H1 (cell line): ENCODE measurements around the gene SORBS1. TPM values are rescaled to one million over a fixed set of nuclear protein-coding genes. Genes with fewer than 3 reads are reported as not detected.

Experiments used
- CTCF ChIA-PET: fragments of 300-600 bp; sonication (Branson Sonifier 250); formaldehyde crosslinking; loops from one replicate; lab custom pipeline; 2021; ENCODE audit not compliant: partially characterized antibody; lab: Charles Lee
- POLR2A ChIA-PET: fragments of 300-600 bp; sonication (Branson Sonifier 250); formaldehyde crosslinking; loops from one replicate; lab custom pipeline; 2021; ENCODE audit warnings: inconsistent platforms; ENCODE audit not compliant: partially characterized antibody; lab: Charles Lee
- DNase-seq, 2 experiments: peaks; one replicate each; pipeline versions ENCODE4 v3.0.0 to v3.0.0-alpha.2; 2010 to 2022; ENCODE audit warnings: low spot score in 2 of 2, low read depth in 1 of 2, mixed read lengths in 1 of 2
- FAIRE-seq: peaks from 2 replicates; lab custom pipeline; 2011; peaks lifted over from hg19 to GRCh38; lab: Jason Lieb, UNC
- H2AFZ ChIP-seq: 2 replicates; pipeline ENCODE4 v1.8.1; 2012; ENCODE audit warnings: low read length, inconsistent platforms
- H2AK5ac ChIP-seq: 2 replicates; pipeline ENCODE4 v1.6.1; 2013; ENCODE audit warnings: low read depth, low read length
- H2BK120ac ChIP-seq: replicated peaks from 2 replicates; pipeline ENCODE3; 2013; ENCODE audit warnings: low read depth, low read length, inconsistent platforms
- H2BK12ac ChIP-seq: 2 replicates; pipeline ENCODE4 v1.6.1; 2013; ENCODE audit warnings: low read depth, low read length
- H2BK15ac ChIP-seq: 2 replicates; pipeline ENCODE4 v1.6.1; 2013; ENCODE audit warnings: low read length
- H2BK20ac ChIP-seq: 2 replicates; pipeline ENCODE4 v1.6.1; 2013; ENCODE audit warnings: low read length
- H2BK5ac ChIP-seq: 2 replicates; pipeline ENCODE4 v1.6.1; 2013; ENCODE audit warnings: low read depth, low read length
- H3K14ac ChIP-seq: 2 replicates; pipeline ENCODE4 v1.6.1; 2013; ENCODE audit warnings: inconsistent platforms; ENCODE audit not compliant: insufficient read length
- H3K18ac ChIP-seq: 2 replicates; pipeline ENCODE4 v1.6.1; 2013; ENCODE audit warnings: low read length; ENCODE audit errors: extremely low read depth
- H3K23ac ChIP-seq: 2 replicates; pipeline ENCODE4 v1.6.1; 2013; ENCODE audit warnings: inconsistent platforms; ENCODE audit not compliant: insufficient read length
- H3K23me2 ChIP-seq: 2 replicates; pipeline ENCODE4 v1.6.1; 2013; ENCODE audit warnings: low read depth, low read length
- H3K27ac ChIP-seq: 2 replicates; pipeline ENCODE4 v1.6.1; 2011; ENCODE audit warnings: low read depth, low read length, inconsistent platforms
- H3K27me3 ChIP-seq, 4 experiments: replicated peaks in 1 of 4; 1 replicate in 1 of 4; 2 replicates in 3 of 4; pipeline versions ENCODE4 v1.6.1 to v1.8.1; 2011 to 2013; ENCODE audit warnings: low read length in 3 of 4, mild to moderate bottlenecking in 3 of 4, inconsistent platforms in 2 of 4, mixed read lengths in 2 of 4, moderate library complexity in 1 of 4; ENCODE audit not compliant: control insufficient read depth in 3 of 4, insufficient read depth in 3 of 4; ENCODE audit errors: extremely low read depth in 1 of 4
- H3K36me3 ChIP-seq, 4 experiments: 2 replicates each; pipeline versions ENCODE4 v1.6.1 to v1.8.1; 2011 to 2013; ENCODE audit warnings: mild to moderate bottlenecking in 4 of 4, low read length in 3 of 4, moderate library complexity in 2 of 4, control low read depth in 1 of 4, inconsistent platforms in 1 of 4; ENCODE audit not compliant: insufficient read depth in 4 of 4, control insufficient read depth in 2 of 4
- H3K4ac ChIP-seq: replicated peaks from 2 replicates; pipeline ENCODE3; 2013; ENCODE audit warnings: low read length, low read depth, mixed read lengths, inconsistent platforms; ENCODE audit not compliant: insufficient read length
- H3K4me1 ChIP-seq, 4 experiments: replicated peaks in 1 of 4; 1 replicate in 1 of 4; 2 replicates in 3 of 4; pipeline versions ENCODE4 v1.6.1 to v1.8.1; 2011 to 2013; ENCODE audit warnings: low read length in 3 of 4, inconsistent platforms in 2 of 4, mixed read lengths in 1 of 4; ENCODE audit not compliant: insufficient read depth in 4 of 4, control insufficient read depth in 3 of 4
- H3K4me2 ChIP-seq, 2 experiments: 2 replicates each; pipeline versions ENCODE4 v1.6.1 to v1.8.1; 2011 to 2013; ENCODE audit warnings: low read depth in 2 of 2, low read length in 2 of 2, control low read depth in 1 of 2, inconsistent platforms in 1 of 2, mild to moderate bottlenecking in 1 of 2; ENCODE audit not compliant: insufficient read depth in 1 of 2
- H3K4me3 ChIP-seq, 4 experiments: fragments of 200-600, 300-600 bp in 1 of 4; sonication (generic), shearing (Covaris generic), sonication (Bioruptor Twin) in 1 of 4; 2 replicates each; pipeline versions ENCODE4 v1.5.1 to v1.8.1; 2011 to 2016; ENCODE audit warnings: low read length in 4 of 4, low read depth in 3 of 4, control low read depth in 2 of 4, inconsistent platforms in 2 of 4, mild to moderate bottlenecking in 2 of 4, mixed read lengths in 1 of 4, moderate library complexity in 1 of 4; ENCODE audit not compliant: insufficient read depth in 2 of 4; ENCODE audit errors: extremely low read depth in 1 of 4
- H3K56ac ChIP-seq: replicated peaks from 2 replicates; pipeline ENCODE3; 2013; ENCODE audit warnings: low read depth, mild to moderate bottlenecking, mixed read lengths, low read length, inconsistent platforms; ENCODE audit not compliant: insufficient read length
- H3K79me1 ChIP-seq: 2 replicates; pipeline ENCODE4 v1.6.1; 2013; ENCODE audit warnings: low read depth, low read length, control low read depth
- H3K79me2 ChIP-seq, 2 experiments: 2 replicates each; pipeline versions ENCODE4 v1.6.1 to v1.8.1; 2012 to 2013; ENCODE audit warnings: low read length in 2 of 2, mild to moderate bottlenecking in 2 of 2, inconsistent platforms in 1 of 2; ENCODE audit not compliant: insufficient read depth in 2 of 2, control insufficient read depth in 1 of 2
- H3K9ac ChIP-seq, 4 experiments: replicated peaks in 1 of 4; 1 replicate in 1 of 4; 2 replicates in 3 of 4; pipeline versions ENCODE4 v1.6.1 to v1.8.1; 2011 to 2013; ENCODE audit warnings: low read depth in 3 of 4, low read length in 3 of 4, control low read depth in 2 of 4, mild to moderate bottlenecking in 2 of 4, moderate library complexity in 2 of 4, inconsistent platforms in 1 of 4; ENCODE audit errors: extremely low read depth in 1 of 4
- H3K9me3 ChIP-seq, 2 experiments: 2 replicates each; pipeline versions ENCODE4 v1.6.1 to v1.8.1; 2012 to 2013; ENCODE audit warnings: mild to moderate bottlenecking in 2 of 2, moderate library complexity in 2 of 2, control low read depth in 1 of 2, inconsistent platforms in 1 of 2, low read depth in 1 of 2, low read length in 1 of 2, mixed read lengths in 1 of 2; ENCODE audit not compliant: insufficient read depth in 2 of 2
- H4K20me1 ChIP-seq, 2 experiments: replicated peaks in 1 of 2; 2 replicates each; pipeline versions ENCODE3 to v1.8.1; 2011 to 2013; ENCODE audit warnings: inconsistent platforms in 2 of 2, low read length in 2 of 2, mild to moderate bottlenecking in 1 of 2; ENCODE audit not compliant: insufficient read depth in 2 of 2, control insufficient read depth in 1 of 2
- H4K5ac ChIP-seq: 2 replicates; pipeline ENCODE4 v1.6.1; 2013; ENCODE audit warnings: low read length, low read depth, mixed read lengths, inconsistent platforms; ENCODE audit not compliant: insufficient read length
- H4K8ac ChIP-seq: 2 replicates; pipeline ENCODE4 v1.8.0; 2013; ENCODE audit warnings: mild to moderate bottlenecking, moderate library complexity, low read length, inconsistent platforms; ENCODE audit not compliant: insufficient read depth; ENCODE audit errors: extremely low read depth
- H4K91ac ChIP-seq: replicated peaks from 2 replicates; pipeline ENCODE3; 2013; ENCODE audit warnings: low read length, mixed read lengths, inconsistent platforms; ENCODE audit not compliant: insufficient read length
- CEBPB ChIP-seq: IDR thresholded peaks from 2 replicates; pipeline ENCODE4 v1.6.1; 2012; ENCODE audit warnings: low read depth, low read length
- EP300 ChIP-seq, 2 experiments: IDR thresholded peaks; 1 replicate in 1 of 2; 2 replicates in 1 of 2; pipeline ENCODE4 v1.6.1; 2011 to 2012; ENCODE audit warnings: low read depth in 2 of 2, low read length in 2 of 2, mild to moderate bottlenecking in 2 of 2, borderline replicate concordance in 1 of 2, inconsistent platforms in 1 of 2, moderate library complexity in 1 of 2
- HDAC2 ChIP-seq, 2 experiments: fragments of 300-600 bp in 1 of 2; sonication (generic) in 1 of 2; IDR thresholded peaks; 2 replicates each; pipeline ENCODE4 v1.6.1; 2011 to 2012; ENCODE audit warnings: low read depth in 2 of 2, low read length in 2 of 2, mild to moderate bottlenecking in 2 of 2, moderate library complexity in 2 of 2, borderline replicate concordance in 1 of 2, inconsistent platforms in 1 of 2
- KDM1A ChIP-seq: fragments of 200-600, 300-600 bp; sonication (generic); IDR thresholded peaks from 2 replicates; pipeline ENCODE4 v1.7.1; 2016; ENCODE audit warnings: mild to moderate bottlenecking, low read length, borderline replicate concordance
- PHF8 ChIP-seq: fragments of 200-600 bp; sonication (generic); conservative IDR thresholded peaks from 2 replicates; pipeline ENCODE4 v1.7.1; 2012; ENCODE audit warnings: low read depth, mild to moderate bottlenecking, inconsistent platforms, low read length, moderate library complexity
- RFX5 ChIP-seq: IDR thresholded peaks from 2 replicates; pipeline ENCODE4 v1.6.1; 2011; ENCODE audit warnings: low read depth, low read length, improper control_type of control experiment, borderline replicate concordance
- RNF2 ChIP-seq: fragments of 200-900, 300-1000 bp; sonication (generic); IDR thresholded peaks from 2 replicates; pipeline ENCODE4 v1.7.1; 2016; ENCODE audit warnings: borderline replicate concordance, low read depth, mild to moderate bottlenecking, antibody characterized with exemption, low read length; ENCODE audit not compliant: poor library complexity, severe bottlenecking; ENCODE audit errors: missing control alignments
- SIN3A ChIP-seq, 2 experiments: IDR thresholded peaks in 1 of 2; conservative IDR thresholded peaks in 1 of 2; 2 replicates each; pipeline ENCODE4 v1.6.1; 2011 to 2012; ENCODE audit warnings: low read length in 2 of 2, improper control_type of control experiment in 1 of 2, low read depth in 1 of 2, mild to moderate bottlenecking in 1 of 2
- SP1 ChIP-seq: IDR thresholded peaks from 2 replicates; pipeline ENCODE4 v1.6.1; 2011; ENCODE audit warnings: low read depth, low read length
- TAF7 ChIP-seq: optimal IDR thresholded peaks from 2 replicates; pipeline ENCODE3; 2011; ENCODE audit warnings: low read depth, mild to moderate bottlenecking, inconsistent platforms, low read length, moderate library complexity, borderline replicate concordance
- TCF12 ChIP-seq: IDR thresholded peaks from 2 replicates; pipeline ENCODE4 v1.6.1; 2011; ENCODE audit warnings: low read depth, mild to moderate bottlenecking, low read length
- WGBS, 2 experiments: shearing (Covaris generic) in 1 of 2; methylation state at CpG; one replicate each; pipeline versions ENCODE4 v1.1.6 to v1.1.7; 2013 to 2015; ENCODE audit warnings: low lambda C conversion rate in 2 of 2, mixed read lengths in 2 of 2, inconsistent platforms in 1 of 2, low coverage in 1 of 2, missing lambda C conversion rate in 1 of 2; ENCODE audit not compliant: insufficient replicate concordance in 2 of 2, insufficient coverage in 1 of 2, insufficient read length in 1 of 2; ENCODE audit errors: extremely low coverage in 1 of 2, missing lambda C conversion rate in 1 of 2; 5-methylcytosine and 5-hydroxymethylcytosine counted together
- polyA plus RNA-seq, 7 experiments: library from polyadenylated mRNA; depleted of rRNA in 3 of 7; stranded (reverse) in 5 of 7; unstranded in 2 of 7; fragments of >200 nt in 5 of 7; fragments of 200-250 nt in 2 of 7; gene quantifications; 1 replicate in 5 of 7; 2 replicates in 1 of 7; 4 replicates in 1 of 7; pipeline versions ENCODE4 v1.2.1 to v1.2.3, GENCODE V29; 2011 to 2013; ENCODE audit warnings: missing spikeins in 2 of 7, mixed read lengths in 2 of 7
- total RNA-seq: library from RNA; stranded (reverse); fragmentation: NEBNext Ultra II Directional; extraction: Animal tissue kit (Norgen Biotek cat#: 25700); gene quantifications from 2 replicates; pipeline ENCODE4 v1.2.1, GENCODE V29; 2021

The SORBS1 gene
- total and polyA plus RNA-seq, 2 of the 8 experiments (the other 6 are each of a cell fraction or from before 2014, with no cell fraction given) = 16.0 to 35.0 TPM

DNA sequence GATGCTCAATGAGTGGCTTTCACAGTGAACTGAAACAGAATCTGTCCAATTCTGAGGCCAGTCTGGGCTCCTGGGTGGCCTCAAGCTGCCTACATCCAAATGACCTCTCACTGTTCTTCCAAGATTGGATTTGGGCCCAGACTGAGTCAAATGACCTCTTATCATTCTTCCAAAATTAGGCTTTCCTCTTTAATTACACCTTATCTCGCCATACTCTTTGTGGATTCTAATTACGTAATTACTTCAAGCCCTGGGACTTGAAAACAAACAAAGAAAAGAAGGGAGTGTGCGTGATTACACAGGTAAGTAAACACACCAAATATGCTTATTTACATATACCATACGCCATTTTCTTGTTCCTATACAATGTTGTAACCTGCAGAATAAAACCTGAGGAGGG is 18.8 kb downstream of the SORBS1 start:
- no peak overlapping the region for H2BK12ac ChIP-seq
- no peaks in the 10 kb centered on the region for H3K9me3 ChIP-seq
- 94% methylated on average over 4 of the region's 4 CpGs; no CpG with 5 or more reads in 1 of the 2 experiments for WGBS, 2 experiments
- H4K5ac ChIP-seq = no peak overlapping the region
- no peak overlapping the region for H3K18ac ChIP-seq
- no peak overlapping the region for H2BK5ac ChIP-seq
- no peak overlapping the region for H3K27ac ChIP-seq
- H3K4me3 ChIP-seq = no peak overlapping the region
- TF ChIP-seq RNF2 (no peak), TAF7 (no peak), SIN3A (conservative IDR thresholded peaks at IDR 0.05 in 1 of 2, IDR thresholded peaks at IDR 0.05 in 1 of 2; ENCODE audit: low read depth in 1 of 2, low read length in 2 of 2) (no peak), RFX5 (no peak), HDAC2 (IDR thresholded peaks at IDR 0.05; ENCODE audit: borderline replicate concordance in 1 of 2, low read depth in 2 of 2, low read length in 2 of 2) (no peak), PHF8 (no peak), CEBPB (no peak), EP300 (IDR thresholded peaks at IDR 0.05; ENCODE audit: borderline replicate concordance in 1 of 2, low read depth in 2 of 2, low read length in 2 of 2) (no peak), KDM1A (no peak), TCF12 (no peak), SP1 (no peak)
- peaks cover 17% of the 10 kb centered on the region for H3K79me1 ChIP-seq
- H3K56ac ChIP-seq = no peak overlapping the region
- H2AFZ ChIP-seq = no peak overlapping the region
- H2BK20ac ChIP-seq = no peak overlapping the region
- H2AK5ac ChIP-seq = no peak overlapping the region
- H3K79me2 ChIP-seq = peaks cover 10 to 83% of the 10 kb centered on the region in 2 experiments
- CTCF ChIA-PET = no interaction called here
- no peak for FAIRE-seq
- no peak overlapping the region for H3K4ac ChIP-seq
- H2BK15ac ChIP-seq = no peak overlapping the region
- H3K23me2 ChIP-seq = no peaks in the 10 kb centered on the region
- POLR2A ChIA-PET = no interaction called here
- no peak overlapping the region for H2BK120ac ChIP-seq
- H3K4me2 ChIP-seq = no peak overlapping the region
- peaks cover 2 to 24% (median 16%) of the 10 kb centered on the region in 4 experiments for H3K4me1 ChIP-seq
- H3K27me3 ChIP-seq = peaks cover 0 to 10% (median 3%) of the 10 kb centered on the region in 4 experiments; a peak in 4 of 7 replicates
- no peak overlapping the region for H4K8ac ChIP-seq
- H3K9ac ChIP-seq = no peak overlapping the region
- H3K36me3 ChIP-seq = no peaks in the 10 kb centered on the region
- DNase-seq = no peak
- no peak overlapping the region for H3K23ac ChIP-seq
- no peak overlapping the region for H3K14ac ChIP-seq
- H4K20me1 ChIP-seq = peaks cover 13 to 16% of the 10 kb centered on the region in 2 experiments
- no peak overlapping the region for H4K91ac ChIP-seq
